Measurements from ENCODE around the gene BSG.
"Not testable (repeated sequence)": the region's sequence is repeated elsewhere in the genome, so short reads cannot be mapped to it uniquely, and the experiment has no call there.

The BSG gene

DNA sequence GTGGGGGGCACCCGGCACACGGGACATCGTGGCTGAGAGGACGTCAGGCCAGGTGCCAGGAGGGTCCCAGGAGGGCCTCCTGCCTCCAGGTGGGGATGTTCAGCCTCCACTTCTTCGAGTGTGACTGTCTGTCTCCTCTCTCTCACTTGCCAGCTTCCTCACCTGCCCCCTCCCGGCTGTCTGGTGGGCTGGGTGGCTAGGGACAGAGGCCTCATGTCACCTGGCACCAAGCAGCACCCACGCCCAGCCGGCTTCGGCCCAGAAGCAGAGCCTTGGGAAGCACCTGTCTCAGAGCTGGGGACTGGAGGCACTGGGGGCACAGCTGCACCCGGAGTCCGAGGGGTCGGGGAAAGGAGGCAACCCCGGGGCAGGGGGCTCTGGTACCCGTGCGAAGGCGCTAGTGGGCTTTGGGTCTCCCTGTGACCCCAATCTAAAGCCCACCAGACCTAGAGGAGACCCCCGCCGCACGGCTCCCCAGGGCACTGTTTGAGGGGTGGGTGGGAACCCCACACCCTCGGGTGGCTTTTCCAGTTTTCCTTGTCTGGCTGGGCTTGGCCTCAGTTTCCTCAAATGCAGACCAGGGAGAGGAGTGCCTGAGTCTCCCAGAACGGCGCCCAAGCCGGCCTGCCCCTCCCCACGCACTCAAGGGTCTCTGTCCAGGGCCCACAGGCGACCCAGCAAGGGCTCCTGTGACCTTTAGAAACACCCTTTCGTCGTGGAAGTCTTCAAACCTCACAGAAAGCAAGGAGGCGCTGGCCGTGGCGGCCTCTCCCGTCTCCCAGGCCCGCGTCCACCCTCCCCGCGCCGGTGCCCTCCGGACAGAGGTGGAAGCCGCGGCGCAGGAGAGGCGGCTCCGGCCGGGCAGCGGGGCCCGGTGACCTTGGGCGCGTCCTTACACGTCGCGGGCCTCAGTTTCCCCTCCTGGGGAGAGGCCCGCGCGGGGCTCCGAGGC lies 16.6 kb downstream of the BSG start:
- DNase-seq: no peak

- no peak for DNase-seq
These were observed 17.4 kb downstream of the BSG start, which contains the start of gene HCN2 for GRCh38 chr19:589693-590395. Gene HCN2 (plus strand): TSS chr19:589881. CDS start chr19:589946, 65 bp downstream.

DNA sequence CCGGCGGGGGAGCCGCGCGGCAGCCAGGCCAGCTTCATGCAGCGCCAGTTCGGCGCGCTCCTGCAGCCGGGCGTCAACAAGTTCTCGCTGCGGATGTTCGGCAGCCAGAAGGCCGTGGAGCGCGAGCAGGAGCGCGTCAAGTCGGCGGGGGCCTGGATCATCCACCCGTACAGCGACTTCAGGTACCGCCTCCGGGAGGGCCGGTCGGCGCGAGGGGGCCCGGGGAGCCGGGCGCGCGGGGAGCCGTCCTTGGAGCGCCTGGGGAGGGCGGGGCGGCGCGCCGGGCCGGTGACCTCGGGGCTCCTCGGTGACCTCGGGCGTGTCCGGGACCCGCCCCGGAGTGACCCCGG lies 18.0 kb downstream of the BSG start:
- DNase-seq: no peak

DNA sequence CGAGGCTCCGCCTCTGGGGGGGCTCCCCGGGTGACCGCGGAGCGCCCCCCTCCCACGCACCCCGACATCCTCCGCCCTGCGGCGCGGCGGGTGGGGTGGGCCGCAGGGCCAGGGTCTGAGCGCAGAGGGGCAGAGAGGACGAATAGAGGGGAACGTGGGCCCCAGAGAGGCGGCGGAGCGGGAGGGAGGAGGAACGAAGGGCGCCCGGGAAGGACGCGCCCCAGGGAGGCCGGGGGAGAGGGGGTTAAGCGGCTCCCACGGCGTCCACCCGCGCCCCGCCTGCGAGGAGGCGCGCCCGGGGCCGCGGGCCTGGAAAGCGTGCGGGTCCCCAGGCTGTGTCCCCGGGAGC lies 18.3 kb downstream of the BSG start:
- DNase-seq: no peak

GRCh38 chr19:591099-591958 lies 18.9 kb downstream of the BSG start:
- DNase-seq: no peak

DNA sequence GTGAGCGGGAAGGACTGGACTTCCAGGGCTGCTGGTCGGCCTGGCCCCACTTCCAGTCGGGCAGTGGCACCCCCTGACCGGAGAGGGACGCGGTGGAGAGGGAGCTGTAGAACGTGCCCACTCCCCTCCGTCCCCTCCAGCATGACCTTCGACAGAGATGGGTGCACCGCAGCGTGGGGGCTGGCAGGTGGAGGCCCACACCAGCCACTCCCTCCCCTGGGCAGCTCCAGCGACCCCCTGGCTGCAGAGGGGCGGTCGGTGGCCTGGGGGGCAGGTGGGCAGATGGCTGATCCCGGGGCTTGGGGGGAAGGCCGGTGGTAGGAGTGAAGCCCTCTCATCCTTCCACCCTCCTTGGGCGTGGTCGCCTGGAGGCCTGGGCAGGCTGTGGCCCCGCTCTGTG lies 19.7 kb downstream of the BSG start:
- no peak for DNase-seq

- no peak for DNase-seq
These were observed 20.7 kb downstream of the BSG start for GRCh38 chr19:593055-593454.

GRCh38 chr19:593505-593904 lies 21.1 kb downstream of the BSG start:
- no peak for DNase-seq

- DNase-seq: no peak
These were observed 22.0 kb downstream of the BSG start for GRCh38 chr19:594265-594870.

GRCh38 chr19:595326-596262 lies 23.2 kb downstream of the BSG start:
- DNase-seq: no peak

DNA sequence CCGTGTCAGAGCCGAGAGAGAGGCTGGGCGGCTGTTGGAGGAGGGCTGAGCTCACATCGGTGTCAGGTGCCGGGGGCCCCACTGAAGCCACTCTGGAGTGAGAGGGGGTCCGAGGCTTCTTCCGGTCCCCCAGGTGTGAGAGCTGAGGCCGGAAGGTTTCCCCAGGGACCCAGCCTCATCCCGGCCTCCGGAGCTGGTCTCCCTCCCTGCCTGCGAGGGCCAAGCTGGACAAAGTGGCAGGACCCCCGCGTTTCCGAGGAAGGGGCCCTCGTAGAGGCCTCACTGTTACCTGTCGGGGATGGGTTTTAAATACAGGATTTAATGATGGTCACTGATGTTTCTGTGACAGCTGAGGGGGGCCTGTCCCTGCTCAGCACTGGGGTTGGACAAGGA lies 23.9 kb downstream of the BSG start:
- DNase-seq: no peak

DNA sequence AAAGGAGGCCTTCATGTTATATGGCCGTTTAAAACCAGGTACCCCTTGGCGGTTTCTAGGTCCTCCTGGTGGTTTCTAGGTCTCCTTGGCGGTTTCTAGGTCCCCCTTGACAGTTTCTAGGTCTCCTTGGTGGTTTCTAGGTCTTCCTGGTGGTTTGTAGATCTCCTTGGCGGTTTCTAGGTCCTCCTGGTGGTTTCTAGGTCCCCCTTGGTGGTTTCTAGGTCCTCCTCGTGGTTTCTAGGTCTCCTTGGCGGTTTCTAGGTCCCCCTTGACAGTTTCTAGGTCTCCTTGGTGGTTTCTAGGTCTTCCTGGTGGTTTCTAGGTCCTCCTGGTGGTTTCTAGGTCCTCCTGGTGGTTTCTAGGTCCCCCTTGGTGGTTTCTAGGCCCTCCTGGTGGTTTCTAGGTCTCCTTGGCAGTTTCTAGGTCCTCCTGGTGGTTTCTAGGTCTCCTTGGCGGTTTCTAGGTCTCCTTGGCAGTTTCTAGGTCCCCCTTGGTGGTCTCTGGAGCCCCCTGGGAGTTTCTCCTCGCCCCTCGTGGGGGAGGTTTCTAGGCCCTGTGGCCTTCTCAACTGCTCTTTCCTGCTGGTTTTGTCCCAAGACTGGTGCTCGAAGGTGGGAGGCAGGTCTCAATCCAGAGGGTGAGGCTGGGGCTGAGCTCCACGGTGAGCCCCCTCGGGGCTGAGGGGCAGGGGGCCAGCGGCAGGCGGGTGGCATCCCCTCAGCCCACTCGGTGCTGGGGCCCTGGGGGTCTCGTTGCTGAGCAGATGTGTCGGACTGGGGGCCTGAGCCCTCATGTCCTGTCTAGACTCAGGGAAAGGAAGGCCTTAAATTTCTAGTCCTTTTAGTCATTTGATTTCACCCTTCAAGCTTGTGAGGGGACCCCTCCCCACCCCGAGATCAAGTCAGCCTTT lies 25.3 kb downstream of the BSG start:
- DNase-seq: no peak

- DNase-seq: no peak
These were observed 28.9 kb downstream of the BSG start for GRCh38 chr19:601310-601709.

GRCh38 chr19:601790-602189 lies 29.4 kb downstream of the BSG start:
- no peak for DNase-seq

DNA sequence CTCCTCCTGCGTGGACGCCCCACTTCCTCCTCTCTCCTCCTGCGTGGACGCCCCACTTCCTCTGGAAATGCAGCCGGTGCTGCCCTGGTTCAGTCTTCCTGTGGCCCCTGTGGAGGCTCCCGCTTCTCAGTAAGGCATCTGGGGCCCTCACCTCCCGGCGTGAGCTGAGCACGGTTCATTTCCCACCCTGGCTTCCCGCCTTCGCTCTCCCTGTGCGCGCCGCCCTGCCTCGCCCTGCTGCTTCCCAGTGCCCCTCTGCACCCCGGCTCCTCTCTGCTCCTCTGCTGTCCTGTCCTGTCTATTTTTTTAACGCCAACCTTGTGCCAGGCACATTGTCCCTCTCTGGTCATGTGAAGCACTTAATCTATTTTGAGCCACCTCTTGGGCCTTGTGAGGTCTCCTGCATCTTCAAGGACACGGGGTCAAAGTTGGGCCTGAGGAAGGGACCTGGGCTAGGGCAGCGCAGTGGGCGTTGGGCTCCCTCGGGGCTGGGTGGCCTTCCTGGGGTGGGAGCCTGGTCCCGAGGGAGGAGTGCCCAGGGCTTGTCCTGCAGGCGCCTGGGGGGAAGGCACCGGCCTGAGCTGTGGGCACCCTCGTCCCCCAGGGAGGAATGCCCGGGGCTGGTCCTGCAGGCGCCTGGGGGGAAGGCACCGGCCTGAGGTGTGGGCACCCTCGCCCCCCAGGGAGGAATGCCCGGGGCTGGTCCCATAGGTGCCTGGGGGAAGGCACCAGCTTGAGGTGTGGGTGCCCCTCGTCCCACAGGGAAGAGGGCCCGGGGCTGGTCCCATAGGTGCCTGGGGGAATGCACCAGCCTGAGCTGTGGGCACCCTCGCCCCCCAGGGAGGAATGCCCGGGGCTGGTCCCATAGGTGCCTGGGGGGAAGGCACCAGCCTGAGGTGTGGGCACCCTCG lies 30.2 kb downstream of the BSG start:
- no peak for DNase-seq

DNA sequence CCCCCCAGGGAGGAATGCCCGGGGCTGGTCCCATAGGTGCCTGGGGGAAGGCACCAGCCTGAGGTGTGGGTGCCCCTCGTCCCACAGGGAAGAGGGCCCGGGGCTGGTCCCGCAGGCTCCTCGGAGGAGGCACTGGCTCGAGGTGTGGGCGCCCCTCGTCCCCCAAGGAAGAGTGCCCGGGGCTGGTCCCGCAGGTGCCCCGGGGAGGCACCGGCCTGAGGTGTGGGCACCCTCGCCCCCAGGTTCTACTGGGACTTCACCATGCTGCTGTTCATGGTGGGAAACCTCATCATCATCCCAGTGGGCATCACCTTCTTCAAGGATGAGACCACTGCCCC lies 30.9 kb downstream of the BSG start:
- not testable (repeated sequence) for DNase-seq

- not testable (repeated sequence) for DNase-seq
These were observed 31.4 kb downstream of the BSG start for GRCh38 chr19:603779-604178.

DNA sequence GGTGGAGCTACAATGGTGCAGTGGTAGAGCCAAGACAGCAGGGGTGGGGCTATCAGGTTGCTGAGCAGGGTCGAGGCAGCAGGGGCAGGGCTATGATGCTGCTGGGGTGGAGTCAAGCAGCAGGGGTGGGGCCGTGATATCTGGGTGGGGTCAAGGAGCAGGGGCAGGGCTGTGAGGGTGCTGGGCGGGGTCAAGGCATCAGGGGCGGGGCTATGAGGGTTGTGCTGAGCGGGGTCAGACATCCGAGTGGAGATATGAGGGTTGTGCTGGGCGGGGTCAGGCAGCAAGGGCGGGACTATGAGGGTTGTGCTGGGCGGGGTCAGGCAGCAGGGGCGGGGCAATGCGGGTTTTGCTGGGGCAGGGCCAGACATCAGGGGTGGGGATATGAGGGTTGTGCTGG lies 32.0 kb downstream of the BSG start:
- no peak for DNase-seq
